ENCODE results near the gene RCBTB2. TPM values are rescaled to one million over a fixed set of nuclear protein-coding genes. Genes with fewer than 3 reads are reported as not detected.

Gene RCBTB2
- total RNA-seq, 1 experiment from 2014 or later = 11.7 TPM

GRCh38 chr13:48542581-48543341 lies 9.9 kb upstream of the RCBTB2 start:
- Histone ChIP-seq H3K27ac (ENCODE audit: insufficient read length, low read depth, low read length) (no peak overlapping the region), H2BK15ac (ENCODE audit: low read depth, low read length) (no peak overlapping the region), H2AFZ (ENCODE audit: low read length) (no peak overlapping the region), H3K23ac (ENCODE audit: insufficient read length, low read depth, low read length) (no peak overlapping the region), H4K8ac (replicated peaks; ENCODE audit: insufficient read length, low read depth, low read length) (no peak overlapping the region), H3K18ac (ENCODE audit: insufficient read length, low read depth, low read length) (no peak overlapping the region), H3T11ph (ENCODE audit: low read length) (no peak overlapping the region), H3K79me1 (ENCODE audit: insufficient read depth, low read depth, low read length, poor library complexity, severe bottlenecking) (no peaks in the 10 kb centered on the region), H3K4me1 (ENCODE audit: insufficient read depth, low read length) (no peaks in the 10 kb centered on the region), H2BK5ac (ENCODE audit: insufficient read length, low read length) (no peak overlapping the region), H3K4me2 (ENCODE audit: insufficient read depth, insufficient read length, low read length) (no peak overlapping the region), H2BK12ac (ENCODE audit: insufficient read length, low read depth, low read length) (no peak overlapping the region), H3K56ac (ENCODE audit: insufficient read length, low read depth, low read length) (no peak overlapping the region), H3K4ac (ENCODE audit: low read depth, low read length) (no peak overlapping the region), H4K5ac (ENCODE audit: insufficient read length, low read depth, low read length) (no peak overlapping the region), H2AK5ac (ENCODE audit: insufficient read length, low read length) (no peak overlapping the region), H3K14ac (ENCODE audit: insufficient read depth, low read length) (0 out of 2 replicates have a peak overlapping the region, but pooled peaks have one; percentile 2), H4K20me1 (ENCODE audit: control insufficient read depth, insufficient read depth, insufficient read length) (no peaks in the 10 kb centered on the region), H2BK20ac (ENCODE audit: low read depth, low read length, poor library complexity, severe bottlenecking) (no peak overlapping the region), H4K91ac (ENCODE audit: insufficient read length, low read depth, low read length) (no peak overlapping the region), H3K27me3 (ENCODE audit: insufficient read depth, low read length) (no peaks in the 10 kb centered on the region), H3K9me3 (ENCODE audit: control insufficient read depth, low read depth, low read length) (no peaks in the 10 kb centered on the region), H3K23me2 (ENCODE audit: insufficient read length, low read depth, low read length, poor library complexity, severe bottlenecking) (no peaks in the 10 kb centered on the region), H2BK120ac (ENCODE audit: low read depth, low read length, poor library complexity, severe bottlenecking) (no peak overlapping the region), H3K79me2 (ENCODE audit: insufficient read depth, low read length) (no peaks in the 10 kb centered on the region), H3K9ac (ENCODE audit: extremely low read depth, insufficient read length, low read length) (no peak overlapping the region)
- DNase-seq = peak; percentile 52
- TF ChIP-seq, protein P1, sequence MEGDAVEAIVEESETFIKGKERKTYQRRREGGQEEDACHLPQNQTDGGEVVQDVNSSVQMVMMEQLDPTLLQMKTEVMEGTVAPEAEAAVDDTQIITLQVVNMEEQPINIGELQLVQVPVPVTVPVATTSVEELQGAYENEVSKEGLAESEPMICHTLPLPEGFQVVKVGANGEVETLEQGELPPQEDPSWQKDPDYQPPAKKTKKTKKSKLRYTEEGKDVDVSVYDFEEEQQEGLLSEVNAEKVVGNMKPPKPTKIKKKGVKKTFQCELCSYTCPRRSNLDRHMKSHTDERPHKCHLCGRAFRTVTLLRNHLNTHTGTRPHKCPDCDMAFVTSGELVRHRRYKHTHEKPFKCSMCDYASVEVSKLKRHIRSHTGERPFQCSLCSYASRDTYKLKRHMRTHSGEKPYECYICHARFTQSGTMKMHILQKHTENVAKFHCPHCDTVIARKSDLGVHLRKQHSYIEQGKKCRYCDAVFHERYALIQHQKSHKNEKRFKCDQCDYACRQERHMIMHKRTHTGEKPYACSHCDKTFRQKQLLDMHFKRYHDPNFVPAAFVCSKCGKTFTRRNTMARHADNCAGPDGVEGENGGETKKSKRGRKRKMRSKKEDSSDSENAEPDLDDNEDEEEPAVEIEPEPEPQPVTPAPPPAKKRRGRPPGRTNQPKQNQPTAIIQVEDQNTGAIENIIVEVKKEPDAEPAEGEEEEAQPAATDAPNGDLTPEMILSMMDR (conservative IDR thresholded peaks at IDR 0.05) = no peak; the same call in 2 of the 3 replicates
- no peaks in the 10 kb centered on the region; a peak in 1 of 5 replicates for H3K9me3 Mint-ChIP-seq
- peak overlapping the region in 1 of 2 experiments; percentile 22; a peak in 1 of 5 replicates for H3K4me3 Mint-ChIP-seq
- no peak overlapping the region for H3K27ac Mint-ChIP-seq
- H3K4me1 Mint-ChIP-seq = peaks cover 8 to 11% of the 10 kb centered on the region in 2 experiments
- no peaks in the 10 kb centered on the region for H3K27me3 Mint-ChIP-seq (ENCODE audit: low read depth)
- no CpG with 5 or more reads among the region's 11 CpGs for WGBS (ENCODE audit: extremely low coverage, insufficient read length, low lambda C conversion rate)
- H3K36me3 Mint-ChIP-seq (ENCODE audit: insufficient read depth in 1 of 3, low read depth in 3 of 3) = no peaks in the 10 kb centered on the region

Measured in H9 (cell line).